Measurements from ENCODE around the gene C12orf42.

DNA sequence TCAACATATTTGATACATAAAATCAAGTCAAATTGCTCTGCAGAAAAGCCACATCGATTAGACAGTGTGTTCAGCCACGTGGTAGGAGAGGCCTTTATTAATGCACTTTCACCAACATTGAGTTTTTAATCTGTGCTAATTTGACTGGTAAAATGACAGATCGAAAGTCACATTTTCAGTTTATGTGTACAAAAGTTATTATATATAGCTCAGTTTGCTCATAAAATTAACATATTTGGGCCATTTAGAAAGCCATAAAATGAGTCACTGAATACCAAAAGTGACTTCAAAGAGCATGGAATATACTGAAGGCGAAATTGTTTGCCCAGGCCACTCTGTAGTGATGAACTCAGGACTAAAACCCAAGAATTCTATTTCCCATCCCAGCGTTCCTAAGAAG, 26.0 kb downstream of the C12orf42 start:
- TF ChIP-seq, protein P1, sequence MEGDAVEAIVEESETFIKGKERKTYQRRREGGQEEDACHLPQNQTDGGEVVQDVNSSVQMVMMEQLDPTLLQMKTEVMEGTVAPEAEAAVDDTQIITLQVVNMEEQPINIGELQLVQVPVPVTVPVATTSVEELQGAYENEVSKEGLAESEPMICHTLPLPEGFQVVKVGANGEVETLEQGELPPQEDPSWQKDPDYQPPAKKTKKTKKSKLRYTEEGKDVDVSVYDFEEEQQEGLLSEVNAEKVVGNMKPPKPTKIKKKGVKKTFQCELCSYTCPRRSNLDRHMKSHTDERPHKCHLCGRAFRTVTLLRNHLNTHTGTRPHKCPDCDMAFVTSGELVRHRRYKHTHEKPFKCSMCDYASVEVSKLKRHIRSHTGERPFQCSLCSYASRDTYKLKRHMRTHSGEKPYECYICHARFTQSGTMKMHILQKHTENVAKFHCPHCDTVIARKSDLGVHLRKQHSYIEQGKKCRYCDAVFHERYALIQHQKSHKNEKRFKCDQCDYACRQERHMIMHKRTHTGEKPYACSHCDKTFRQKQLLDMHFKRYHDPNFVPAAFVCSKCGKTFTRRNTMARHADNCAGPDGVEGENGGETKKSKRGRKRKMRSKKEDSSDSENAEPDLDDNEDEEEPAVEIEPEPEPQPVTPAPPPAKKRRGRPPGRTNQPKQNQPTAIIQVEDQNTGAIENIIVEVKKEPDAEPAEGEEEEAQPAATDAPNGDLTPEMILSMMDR (IDR thresholded peaks at IDR 0.05), result no peak
- TF ChIP-seq POLR2A (IDR thresholded peaks at IDR 0.05), result no peak

Data from lower leg skin (tissue), 3 donors.